NCI-H1694 (cell line): ENCODE results near the gene ROS1.

Experiments
- DNase-seq: peaks from one replicate; lab custom pipeline; 2025; lab: John Stamatoyannopoulos, UW

ROS1 gene

DNA sequence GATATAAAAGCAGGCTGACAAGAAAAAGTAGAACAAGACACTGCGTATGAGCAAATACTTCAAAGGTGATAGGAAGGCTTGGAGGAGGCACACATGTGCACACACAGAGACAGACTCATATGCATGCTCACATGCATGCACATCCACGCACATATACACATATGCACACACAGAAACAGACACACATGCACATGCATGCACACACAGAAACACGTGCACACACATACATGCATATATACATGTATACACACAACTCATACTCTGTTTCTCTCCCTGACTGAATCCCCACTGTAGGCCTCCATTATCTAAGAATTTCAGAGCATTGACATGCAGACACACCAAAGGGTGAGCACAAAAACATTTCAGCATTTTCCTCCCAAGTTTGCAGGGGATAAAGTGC is 116.7 kb downstream of the ROS1 start:
- DNase-seq, result no peak

DNA sequence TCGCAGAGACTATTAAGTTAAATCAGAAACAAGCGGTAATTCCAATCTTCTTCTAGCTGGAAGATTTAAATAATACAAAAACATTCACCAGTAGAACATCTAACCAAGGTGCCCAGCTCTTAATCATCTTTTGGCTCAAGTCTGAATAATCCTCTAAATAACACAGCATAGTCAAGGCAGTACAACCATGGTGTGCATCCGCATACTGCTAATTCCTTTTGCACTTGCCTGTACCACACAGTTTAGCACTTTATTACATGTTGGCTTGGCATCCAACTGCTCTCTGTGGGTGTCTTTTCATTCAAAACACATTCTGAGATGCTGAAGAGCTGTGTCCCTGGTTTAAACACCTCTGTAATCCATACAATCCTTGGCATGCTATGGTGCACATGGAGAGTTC is 118.1 kb downstream of the ROS1 start:
- no peak for DNase-seq

DNA sequence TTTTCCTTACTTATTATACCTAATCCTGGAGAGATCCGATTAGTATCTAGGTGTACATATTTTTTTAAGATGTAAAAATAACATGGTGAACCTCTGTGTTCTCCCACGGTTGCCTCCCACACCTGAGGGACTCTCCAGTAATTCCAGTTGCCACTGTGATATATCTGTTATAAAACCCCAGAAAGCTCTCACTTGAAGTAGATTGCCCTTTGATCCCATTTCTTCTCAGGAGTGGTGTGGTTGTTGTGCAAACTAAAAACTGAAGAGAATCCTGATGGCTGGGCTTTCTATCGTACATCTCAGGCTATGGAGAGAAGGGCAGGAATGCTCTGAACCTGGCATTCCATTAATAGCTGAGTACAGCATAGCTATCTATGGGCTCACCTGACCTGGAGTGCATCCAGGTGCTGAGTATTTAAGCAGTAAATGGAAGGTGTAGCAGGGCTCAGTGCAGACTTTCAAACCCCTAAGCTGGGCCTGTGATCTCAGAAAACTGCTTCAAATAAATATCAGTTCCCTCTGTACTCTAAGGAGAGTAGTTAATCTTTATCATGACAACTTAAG is 119.4 kb downstream of the ROS1 start:
- no peak for DNase-seq

DNA sequence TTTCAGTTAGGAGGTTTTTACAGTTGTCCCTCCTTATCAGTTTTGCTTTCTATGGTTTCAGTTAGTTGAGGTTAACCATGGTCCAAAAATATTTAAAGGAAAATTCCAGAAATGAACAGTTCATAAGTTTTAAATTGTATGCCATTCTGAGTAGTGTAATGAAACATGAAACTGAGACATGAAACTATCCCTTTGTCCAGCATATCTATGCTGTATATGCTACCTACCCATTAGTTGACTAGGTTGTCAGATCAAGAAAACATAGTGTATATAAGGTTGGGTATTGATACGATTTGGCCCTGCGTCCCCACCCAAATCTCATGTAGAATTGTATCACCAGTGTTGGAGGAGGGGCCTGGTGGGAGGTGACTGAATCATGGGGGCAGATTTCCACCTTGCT is 121.3 kb downstream of the ROS1 start:
- no peak for DNase-seq

DNA sequence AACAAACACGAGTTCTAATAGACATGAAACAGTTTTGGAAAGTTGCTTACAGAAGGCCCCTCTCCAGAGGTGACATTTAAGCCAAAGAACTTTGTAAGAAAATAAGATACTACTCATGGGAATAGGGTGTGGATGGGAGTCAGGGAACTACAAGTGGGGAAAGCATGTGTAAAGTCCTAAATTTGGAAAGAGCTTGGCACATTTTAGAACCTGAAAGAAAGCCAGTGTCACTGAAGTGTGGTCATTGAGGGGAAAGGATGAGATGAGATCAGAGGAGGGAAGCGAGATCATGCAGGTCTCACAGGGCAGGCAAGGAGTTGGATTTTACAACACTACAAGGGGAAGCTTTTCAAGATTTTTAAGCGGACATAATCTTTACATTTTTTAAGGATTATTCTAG is 122.4 kb downstream of the ROS1 start:
- no peak for DNase-seq

DNA sequence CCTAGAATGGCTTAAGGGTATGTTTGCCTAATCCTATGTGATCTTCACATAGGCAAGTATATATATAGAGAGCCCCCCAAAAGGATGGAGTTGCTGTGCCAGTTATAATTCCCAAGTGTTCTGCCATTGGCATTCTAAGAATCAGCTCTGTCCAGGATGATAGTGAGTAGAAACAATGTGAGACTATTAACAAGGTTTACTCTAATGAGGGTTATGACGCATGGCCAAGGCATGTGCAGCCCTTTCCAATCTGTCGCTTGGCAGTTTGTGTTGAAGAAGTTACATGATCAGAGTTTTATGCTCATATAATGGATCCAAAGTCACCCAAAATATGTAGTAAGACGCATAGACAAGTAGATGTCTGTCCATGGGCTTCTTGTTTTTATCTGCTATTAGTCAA is 126.8 kb downstream of the ROS1 start:
- no peak for DNase-seq

DNA sequence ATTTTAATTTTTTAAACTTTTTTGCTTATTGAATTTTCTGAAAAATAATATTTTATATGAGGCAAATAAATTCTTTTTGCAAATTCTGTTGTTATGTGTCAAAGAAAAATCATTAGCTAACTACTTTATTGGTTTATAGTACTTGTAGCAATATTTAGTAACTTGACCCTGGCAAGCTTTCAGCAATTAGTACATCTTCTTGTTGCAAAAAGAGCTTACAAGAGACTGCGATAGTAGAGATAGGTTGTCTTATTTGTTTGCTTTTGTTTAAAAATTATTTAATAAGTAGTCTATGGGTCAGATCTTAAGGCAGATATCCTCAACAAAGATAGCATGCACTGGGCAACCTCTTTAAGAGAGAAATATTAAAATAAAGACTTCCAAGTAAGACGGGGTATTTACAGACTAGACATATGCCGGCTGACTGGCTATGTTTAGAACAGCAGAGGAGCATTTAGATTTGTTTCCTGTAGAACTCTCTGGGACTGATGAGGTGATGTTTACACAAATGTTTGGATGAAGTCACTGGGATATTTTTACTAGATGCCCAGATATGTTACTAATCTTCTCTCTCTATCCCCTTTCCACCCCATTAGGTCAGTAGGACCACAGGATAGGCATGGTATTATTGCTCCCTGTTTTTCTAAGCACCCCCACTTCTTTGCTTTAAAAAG is 135.4 kb downstream of the ROS1 start:
- no peak for DNase-seq

DNA sequence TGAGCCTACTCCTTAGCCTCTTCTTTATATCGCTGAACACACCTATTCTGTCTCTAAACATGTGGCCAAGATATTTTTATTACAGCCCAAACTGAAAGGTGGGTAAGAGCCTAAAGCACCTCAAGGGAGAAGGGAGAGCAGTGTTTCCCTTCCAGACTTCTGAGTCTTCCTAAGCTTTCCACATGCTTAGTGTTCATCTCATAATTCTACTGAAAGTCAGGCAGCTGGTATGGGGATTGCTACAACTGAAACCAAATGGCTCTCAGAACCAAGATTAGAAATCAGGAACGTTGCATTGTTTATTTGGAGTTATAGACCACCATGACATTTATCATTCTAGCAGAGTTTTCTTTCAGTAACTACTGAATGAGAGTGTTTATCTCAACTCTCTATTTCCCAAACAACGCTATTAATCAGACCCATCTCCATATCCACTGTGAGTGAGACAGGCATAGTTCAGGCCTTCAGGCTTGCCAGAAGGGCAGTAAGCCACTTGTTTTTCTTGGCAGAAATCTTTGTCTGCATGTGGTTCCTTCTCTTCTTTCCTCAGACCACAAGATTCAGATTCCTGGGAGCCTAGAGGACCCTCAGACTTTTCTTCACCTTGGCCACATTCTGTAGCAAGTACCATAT is 137.5 kb downstream of the ROS1 start:
- DNase-seq, result no peak

DNA sequence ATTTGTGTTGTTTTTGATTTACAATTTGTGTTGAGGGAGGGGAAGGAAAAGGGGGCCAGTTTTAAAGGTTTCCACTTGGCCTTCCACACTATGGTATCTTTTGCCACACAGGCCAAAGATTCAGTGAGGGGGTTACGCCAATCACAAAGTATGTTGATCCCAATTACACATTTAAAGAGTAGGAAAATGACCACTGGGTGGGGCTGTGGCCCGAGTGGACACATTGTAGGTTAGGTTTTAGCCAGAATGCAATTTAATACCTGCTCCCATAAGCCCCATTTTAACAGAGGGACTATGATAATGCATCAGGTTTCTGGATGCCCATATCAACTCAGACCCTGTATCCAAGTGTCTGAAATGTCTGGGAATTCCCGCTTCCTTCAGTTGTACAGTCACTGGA is 144.8 kb downstream of the ROS1 start:
- no peak for DNase-seq

DNA sequence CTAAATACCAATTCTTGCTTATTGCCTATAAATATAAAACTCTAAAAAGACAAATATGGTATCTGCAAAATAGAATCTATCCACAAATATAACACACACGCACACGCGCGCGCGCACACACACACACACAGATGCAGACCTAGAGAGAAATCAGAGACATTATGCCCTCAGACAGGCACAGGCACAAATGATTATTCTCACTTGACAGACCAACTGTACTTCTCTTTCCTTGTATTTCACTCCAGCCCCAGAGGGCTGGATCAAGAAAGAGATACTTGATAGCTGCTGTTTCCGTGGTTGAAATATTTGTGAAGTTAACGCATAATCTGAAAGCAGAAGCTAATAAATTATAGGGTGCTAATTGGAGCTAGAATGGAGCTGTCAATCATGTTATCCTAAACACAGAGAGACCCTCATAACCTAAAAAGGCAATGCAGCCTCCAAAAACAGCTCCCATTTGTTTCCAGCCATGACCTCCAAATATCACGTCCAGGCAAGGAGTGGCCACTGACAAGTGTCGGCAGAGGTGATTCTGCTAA is 148.9 kb downstream of the ROS1 start:
- DNase-seq, result no peak

DNA sequence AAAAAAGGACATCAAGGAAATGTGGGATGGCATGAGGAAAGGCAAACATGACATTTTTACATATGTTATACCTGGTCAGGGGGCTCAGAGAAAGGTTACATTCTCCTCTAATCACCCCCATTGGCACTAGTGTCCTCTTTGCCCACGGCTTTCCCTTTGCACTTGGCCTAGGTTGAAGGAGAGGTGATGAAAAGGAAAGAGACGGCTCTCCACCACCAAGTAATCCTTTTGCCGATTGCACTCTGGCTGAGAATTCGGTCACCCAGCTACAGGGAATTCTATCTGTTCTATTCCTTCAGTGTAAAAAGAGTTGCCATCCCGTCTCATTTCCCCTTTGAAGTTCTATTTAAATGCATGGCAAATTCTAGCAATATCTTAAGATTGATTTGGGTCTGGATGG is 150.0 kb downstream of the ROS1 start:
- DNase-seq, result no peak

DNA sequence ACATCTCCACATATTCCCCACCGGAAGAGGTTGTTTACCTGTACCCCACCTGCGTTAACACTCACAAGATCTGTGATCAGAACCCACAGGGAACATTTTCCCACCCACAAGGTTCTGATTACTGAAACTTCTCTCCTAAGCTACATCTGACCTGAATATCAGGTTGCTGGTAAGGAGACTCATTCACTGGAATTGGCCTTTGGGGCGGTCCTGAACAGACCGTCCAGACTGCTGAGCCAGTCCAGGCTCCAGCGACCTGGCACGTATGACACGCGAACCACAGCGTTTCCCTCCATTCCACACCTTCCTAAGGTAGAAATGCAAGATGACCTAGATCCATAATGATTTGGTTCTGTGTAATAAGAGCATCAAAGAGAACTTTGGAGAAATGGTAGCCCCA is 150.5 kb downstream of the ROS1 start:
- no peak for DNase-seq

DNA sequence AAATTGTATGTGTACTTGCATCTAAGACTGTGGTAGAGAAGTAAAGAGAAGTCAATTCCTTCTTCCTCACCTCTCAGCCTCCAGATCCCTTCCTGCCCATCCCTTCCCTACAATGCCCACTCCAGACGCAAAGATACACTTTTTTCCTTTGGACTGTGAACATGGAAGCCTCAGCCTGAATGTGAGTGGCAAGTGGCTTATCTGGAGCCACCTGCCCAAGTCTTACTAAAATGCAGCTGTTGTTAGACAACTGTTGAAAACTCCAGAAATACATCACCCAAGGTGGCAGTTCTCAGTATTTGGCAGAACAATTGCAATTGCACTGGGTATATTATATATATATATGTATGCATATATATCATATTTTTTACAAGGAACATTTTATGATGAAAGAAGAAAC is 152.9 kb downstream of the ROS1 start:
- DNase-seq, result no peak

DNA sequence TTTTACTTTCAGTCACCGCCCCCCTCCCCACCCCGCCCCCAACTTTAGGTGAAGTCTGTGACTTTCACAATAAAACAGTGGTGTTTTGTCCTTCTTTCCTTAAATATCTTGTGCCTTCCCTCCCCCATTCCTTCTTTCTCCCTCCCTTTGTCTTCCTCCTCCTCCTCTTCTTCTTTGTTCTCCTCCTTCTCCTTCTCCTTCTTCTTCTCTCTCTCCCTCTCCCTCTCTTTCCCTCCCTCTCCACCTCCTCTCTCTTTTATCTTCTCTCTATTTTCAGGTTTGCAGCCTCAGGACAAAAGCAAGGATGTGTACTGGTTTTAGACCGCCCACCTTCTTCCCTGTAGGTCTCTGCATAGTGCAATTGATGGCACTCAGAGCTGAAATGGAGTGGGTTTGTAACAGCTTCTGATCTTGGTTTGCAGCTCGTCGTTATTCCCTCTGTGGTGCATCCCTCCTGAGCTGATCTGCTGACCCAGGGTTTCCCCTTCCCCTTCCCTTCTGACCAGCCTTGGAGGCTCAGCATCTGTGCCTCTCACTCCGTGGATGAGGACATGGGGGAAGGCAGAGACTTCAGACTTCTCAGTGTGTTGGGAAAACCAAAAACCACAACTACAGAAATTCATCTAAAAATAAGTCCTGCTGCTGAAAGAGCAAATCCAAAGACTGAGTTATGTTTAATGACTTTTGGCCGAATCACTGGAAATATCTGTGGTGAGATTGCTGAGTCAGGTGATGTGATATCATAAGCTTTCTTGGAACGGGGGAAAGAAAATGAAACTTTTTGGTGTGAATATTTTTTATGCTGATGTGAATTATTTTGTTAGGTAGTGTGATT is 153.5 kb downstream of the ROS1 start:
- no peak for DNase-seq

DNA sequence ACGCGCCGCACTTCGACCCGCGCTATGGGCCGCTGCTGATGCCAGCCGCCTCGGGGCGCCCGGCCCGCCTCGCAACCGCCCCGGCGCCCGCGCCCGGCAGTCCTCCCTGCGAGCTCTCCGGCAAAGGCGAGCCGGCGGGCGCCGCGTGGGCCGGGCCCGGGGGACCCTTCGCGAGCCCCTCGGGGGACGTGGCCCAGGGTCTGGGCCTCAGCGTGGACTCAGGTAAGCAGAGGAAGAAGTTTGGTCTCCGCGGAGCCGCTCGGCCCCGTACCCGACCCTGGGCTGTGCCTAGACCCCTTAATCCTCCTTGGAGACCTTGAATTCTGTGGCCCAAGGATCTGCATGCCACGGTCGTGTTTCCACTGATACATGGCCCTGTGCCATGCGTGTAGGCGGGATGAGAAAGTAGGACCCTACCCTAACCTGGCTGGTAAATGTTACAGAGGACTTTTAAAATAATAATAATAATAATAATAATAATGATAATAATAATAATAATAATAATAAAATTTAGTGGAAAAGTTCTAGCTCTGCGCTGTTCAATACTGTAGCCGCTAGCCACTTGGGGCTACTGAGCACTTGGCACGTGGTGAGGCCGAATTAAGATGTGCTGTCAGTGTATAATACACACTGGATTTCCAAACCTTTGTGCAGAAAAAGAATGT is 154.8 kb downstream of the ROS1 start:
- DNase-seq, result no peak

DNA sequence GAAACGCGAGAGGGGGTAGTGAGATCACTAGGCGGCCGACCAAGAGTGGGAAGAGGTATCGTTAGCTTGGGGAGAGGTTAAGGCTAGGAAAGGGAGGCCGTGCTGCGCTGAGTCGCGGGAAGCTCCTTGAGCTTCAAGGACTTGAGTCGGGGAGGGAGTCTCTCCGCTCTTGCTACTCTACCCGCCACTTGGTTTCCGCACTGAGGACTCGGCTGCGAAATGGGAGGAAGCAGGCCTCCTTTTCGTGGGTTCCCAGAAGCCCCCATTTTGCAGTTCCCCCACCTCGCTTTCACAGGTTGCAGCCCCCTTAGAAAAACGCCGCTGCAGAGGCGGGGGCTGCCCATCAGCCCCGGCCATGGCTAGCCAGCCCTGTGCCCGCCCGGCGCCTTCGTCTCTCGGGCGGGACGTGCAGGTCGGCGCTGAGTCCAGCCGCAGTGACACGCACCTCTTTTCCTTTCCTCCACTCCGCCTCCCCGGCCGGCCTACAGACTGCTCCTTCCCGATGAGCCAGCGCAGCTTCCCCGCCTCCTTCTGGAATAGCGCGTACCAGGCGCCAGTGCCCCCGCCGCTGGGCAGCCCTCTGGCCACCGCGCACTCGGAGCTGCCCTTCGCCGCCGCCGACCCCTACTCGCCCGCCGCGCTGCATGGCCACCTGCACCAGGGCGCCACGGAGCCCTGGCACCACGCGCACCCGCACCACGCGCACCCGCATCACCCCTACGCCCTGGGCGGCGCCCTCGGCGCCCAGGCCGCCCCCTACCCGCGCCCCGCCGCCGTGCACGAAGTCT is 155.5 kb downstream of the ROS1 start:
- DNase-seq, result no peak

DNA sequence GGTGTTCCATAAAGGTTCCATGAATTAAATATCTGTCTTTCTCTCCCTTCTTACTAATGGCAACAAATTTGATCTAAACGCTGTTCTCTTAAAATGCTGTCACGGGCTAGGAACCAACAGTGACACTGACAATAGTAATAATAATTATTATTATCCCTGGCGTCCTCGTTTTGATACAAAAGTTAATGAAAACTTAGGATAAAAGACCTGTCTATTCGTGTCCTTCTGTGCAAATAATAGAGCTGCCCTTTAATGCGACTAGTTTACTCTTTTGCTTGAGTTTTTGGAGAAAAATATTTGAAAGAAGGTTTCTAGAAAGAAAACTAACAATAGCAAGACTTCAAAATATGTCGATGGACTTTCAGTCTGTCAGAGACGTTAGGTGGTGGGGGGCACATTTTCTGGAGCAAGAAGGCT is 156.1 kb downstream of the ROS1 start:
- DNase-seq, result no peak

DNA sequence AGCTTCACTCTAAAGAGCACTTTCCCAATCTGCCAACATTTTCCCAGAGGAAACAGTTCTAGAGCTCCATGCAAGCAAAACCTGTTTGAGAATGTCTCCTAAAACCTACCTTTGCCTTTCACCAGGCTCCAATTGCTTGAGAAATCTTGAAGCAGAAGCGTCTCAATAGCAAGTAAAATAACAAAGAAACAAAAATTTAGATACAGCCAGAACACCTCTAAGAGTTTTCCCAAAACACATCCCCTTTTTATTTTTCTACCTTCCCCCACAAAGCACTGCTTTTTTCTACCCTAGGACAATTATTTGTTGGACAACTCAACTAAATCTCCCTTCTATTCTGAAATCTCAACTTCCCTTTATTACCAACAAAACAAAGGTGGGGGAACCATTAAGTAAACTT is 156.8 kb downstream of the ROS1 start:
- DNase-seq, result no peak

DNA sequence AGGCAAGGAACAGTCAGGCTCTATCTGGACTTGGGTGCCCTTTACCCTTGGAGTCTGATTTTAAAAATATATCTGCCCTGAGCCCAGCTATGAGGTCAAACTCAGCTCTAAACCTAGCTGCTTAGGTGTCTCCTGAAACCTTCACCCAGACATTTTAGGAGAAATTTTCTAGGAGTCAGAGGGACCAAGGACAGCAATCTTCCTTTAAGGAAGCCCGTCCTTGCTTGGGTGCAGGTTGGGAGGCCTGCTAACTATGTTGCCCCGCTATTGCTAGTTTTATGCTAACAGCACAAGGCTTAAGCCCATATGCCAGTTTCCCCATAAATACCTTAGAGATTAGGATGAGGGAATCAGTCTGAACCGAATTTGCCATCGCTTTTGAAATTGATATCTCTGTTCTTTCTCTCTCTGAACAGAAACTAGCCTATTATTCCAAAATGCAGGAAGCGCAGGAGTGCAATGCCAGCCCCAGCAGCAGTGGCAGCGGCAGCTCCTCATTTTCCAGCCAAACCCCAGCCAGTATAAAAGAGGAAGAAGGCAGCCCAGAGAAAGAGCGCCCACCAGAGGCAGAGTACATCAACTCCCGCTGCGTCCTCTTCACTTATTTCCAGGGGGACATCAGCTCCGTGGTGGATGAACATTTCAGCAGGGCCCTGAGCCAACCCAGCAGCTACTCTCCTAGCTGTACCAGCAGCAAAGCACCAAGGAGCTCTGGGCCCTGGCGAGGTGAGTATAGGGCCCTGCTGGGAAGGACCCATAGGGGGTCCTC is 157.8 kb downstream of the ROS1 start:
- DNase-seq, result no peak

DNA sequence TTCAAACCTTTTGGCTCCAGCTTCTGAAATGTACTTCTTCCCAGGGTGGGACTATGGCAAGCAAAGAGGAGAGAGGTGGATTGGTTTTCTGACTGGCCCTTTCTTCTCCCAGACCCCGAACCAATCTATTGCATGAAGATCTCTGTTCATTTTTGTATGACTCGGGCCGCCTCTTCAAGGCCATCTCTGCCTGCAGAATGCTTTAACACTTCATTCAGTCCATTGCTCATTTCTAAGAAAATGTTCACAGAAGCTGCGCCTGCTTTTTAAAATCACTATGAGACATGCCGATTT is 158.7 kb downstream of the ROS1 start:
- DNase-seq, result no peak
